GM18526 (cell line): ENCODE results near the gene C1orf94.

ENCODE experiments used
- POLR2A ChIP-seq: IDR thresholded peaks from 3 replicates; pipeline ENCODE4 v1.6.1; 2011; ENCODE audit not compliant: insufficient read length; ENCODE audit errors: extremely low read depth

The C1orf94 gene

DNA sequence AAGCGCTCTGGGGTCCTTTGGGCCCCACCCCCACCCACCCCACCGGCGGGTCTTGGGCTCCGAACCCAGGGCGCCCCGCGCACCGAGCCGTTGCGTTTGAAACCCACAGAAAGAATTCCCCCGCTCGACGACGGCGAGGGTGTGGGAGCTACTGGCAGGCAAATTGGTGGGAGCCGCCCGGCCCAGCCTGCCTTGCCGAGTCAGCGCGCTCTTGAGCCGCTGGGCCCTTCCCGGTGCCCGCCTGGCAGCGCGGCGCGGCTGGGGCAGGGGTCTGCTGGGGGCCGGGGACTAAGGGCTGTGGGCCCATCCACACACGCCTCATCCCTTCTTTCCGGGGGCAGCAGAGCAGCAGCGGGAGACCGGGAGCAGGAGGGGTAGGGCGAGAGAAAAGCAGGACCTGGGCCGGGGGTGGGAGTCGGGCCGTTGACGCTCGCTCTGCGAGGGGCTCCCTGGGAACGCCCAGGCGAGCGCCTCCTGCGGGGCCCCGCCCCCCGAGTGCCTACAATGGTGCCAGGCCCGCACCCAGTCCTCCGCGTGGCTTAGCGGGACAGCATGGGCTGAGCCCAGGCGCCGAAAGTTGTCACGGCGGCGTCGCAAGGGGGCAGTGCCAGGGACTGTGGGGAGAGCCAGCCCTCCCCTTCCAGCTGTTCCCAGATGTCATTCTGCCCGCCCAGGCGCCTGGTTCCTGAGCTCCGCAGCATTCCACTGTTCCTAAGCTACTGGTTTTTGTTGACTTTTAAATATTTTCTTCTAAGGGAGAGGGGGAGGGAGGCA is at the start of gene C1orf94:
Gene C1orf94, plus strand, starts transcription at position 78 of the 774 bp plus-strand sequence. CDS start 883 bp downstream, outside the sequence.
- no peak for TF ChIP-seq POLR2A

DNA sequence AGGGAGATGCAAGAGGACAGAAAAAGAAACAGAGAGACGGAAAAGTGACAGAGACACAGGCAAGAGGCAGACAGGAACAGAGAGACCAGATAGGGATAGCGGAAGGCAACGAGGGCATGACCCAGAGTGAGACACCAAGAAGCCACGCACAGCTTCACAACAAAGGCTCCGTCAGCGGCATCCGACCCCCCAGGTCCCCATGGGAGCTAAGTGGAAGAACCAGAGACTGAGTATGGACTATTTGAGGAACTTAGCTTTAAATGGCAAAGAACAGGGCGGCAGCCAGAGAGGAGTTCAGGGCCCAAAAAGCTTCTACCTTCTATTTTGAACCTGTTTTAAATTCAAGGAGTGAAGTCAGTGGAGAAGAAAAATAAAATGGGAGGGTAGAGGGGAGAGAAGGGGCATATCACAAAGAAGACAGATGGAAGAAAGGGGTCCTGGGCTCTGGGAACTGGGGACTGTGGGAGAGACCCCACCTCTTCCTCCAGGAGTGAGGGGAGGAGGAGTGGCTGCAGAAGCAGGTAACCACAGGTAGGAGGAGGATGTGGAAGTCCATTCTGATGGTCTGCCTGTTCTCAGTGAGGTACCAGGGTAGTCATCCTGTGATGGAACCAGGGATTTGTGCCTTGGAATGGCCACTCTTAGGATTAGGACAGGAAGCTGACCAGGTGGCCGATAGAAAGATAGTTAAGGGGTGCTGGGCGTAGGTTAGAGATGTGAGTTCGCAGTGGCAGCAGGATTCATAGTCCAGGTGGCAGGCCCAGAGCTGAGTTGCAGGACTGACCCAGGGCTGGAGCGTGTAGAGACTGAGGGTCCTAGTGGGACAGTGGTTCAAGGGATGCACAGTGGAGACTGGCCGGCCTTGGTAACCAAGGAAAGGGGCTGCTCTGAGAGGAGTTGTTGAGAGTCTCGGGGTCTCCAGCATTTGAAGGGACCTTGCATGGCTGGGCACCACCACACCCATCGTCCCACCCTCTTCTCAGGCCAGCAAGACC is 49.4 kb upstream of the C1orf94 start:
- TF ChIP-seq POLR2A, result no peak

GRCh38 chr1:34128186-34128889 is 48.4 kb upstream of the C1orf94 start:
- no peak for TF ChIP-seq POLR2A

- no peak for TF ChIP-seq POLR2A
These were observed 47.1 kb upstream of the C1orf94 start for GRCh38 chr1:34129630-34130029.

GRCh38 chr1:34130306-34130705 is 46.4 kb upstream of the C1orf94 start:
- no peak for TF ChIP-seq POLR2A

DNA sequence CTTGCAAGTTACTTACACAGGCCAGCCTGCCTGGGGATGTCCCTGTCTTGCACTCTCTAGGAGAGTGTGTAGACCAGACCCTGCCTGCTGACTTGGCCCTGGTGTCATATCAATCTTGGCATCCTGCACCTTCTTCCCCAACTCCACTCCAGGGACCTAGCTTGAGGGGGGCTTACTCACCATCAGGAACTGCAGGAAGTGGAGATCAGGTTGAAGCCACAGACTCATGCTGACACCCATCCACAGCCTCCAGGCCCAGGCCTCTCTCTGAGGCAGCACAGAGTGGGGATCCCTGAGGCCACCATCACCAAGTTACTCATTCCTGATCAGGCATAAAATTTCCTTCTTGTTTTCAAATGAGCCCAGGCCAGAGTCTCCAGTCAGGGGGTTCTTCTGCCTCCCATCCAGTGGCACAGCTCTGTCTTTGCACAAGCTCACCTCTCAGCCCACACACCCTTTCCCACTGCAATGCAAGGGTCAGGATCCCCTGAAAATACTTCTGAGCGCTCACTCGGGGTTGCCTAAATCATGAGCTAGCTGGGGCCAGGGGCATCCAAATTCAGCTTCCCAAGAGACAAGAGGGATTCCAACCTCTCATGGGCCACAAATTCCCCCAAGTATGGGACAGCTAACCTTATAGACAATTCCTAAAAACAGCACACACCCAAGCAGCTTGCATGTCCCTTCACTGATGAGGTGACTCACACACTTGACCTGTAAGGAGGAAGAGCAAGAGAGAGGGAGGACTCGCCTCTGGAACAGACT is 45.1 kb upstream of the C1orf94 start:
- no peak for TF ChIP-seq POLR2A

DNA sequence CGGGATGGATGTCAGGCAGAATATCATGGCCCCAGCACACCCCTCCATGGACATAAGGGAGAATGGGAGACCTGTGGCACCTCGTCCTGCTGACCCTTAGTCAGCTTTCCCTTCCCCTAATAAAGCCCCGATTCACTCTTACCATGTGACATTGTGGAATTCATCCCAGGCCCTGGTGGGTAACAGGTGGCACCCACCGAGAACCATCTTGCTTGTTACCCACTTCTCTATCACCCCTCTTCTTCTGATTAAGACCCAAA is 44.6 kb upstream of the C1orf94 start:
- TF ChIP-seq POLR2A, result no peak

- TF ChIP-seq POLR2A, result no peak
These were observed 39.3 kb upstream of the C1orf94 start for GRCh38 chr1:34137411-34137810.

DNA sequence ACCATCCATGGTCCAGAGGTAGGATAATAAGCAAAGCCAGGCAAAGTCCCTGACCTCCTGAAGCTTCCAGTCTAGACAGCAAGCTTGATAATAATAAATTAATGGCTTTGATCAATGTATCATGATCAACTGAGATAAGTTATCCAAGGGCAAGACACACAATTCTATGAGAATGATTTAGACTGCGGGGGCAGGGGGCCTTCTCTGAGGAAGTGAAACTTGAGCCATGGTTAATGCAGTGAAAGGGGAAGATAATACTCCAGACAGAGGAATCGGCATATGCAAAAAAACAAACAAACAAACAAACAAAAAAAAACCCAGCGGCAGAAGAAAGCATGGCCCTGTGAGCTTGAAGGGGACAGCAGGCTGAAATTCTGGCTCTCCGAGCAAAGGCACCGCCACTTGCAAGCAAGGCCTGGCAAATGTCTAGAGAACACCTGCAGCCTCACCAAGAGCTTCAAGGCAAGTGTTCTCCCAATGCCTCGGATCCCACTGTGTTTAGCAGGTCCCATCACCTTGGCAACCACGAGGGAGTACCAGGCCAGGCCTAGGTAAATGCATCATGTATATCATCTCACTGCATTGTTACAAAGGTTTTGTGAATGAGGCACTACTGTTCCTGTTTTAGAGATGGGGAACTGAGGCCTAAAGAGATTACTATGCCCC is 36.6 kb upstream of the C1orf94 start:
- no peak for TF ChIP-seq POLR2A

DNA sequence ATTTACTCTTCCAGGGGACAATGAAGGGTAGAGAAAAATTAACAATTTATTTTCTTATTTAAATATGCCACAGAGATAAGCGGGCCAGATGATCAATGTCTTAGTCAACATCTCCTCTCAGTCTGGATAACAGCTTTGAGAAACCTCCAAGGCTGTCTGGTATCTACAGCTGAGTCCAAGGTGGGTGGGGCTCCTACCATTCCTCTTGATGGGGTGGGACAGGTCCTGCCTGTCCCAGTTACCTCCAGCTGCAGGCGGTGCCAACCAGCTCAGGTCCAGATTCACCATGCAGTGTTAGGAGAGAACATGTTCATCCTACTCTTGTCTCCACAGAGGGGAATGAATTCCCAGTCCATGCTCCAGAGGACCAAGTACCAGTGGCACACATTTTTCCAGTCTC is 32.7 kb upstream of the C1orf94 start:
- no peak for TF ChIP-seq POLR2A

DNA sequence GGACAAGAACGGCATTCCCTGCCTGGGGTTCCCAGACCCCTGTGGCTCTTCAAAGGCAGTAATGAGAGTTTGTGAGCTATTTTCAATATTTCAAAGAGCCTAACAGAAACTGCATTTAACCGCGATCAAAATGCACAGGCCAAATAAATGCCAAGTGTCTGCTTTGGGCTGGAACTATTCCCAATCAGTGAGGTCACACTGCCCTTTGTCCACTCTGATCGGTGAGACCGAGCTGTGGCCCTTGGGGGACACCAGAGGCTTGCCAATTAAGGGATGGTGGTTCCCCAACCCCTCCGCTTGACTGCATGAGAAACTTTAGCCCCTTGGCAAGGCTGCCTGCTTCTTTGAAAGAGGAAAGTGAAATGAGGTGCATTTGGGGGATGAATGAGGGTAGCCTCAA is 31.9 kb upstream of the C1orf94 start:
- TF ChIP-seq POLR2A, result no peak

GRCh38 chr1:34147301-34147700 is 29.4 kb upstream of the C1orf94 start:
- TF ChIP-seq POLR2A, result no peak

GRCh38 chr1:34149501-34149900 is 27.2 kb upstream of the C1orf94 start:
- no peak for TF ChIP-seq POLR2A

- no peak for TF ChIP-seq POLR2A
These were observed 23.5 kb upstream of the C1orf94 start for GRCh38 chr1:34153246-34153645.
